HG03521 (cell line): ENCODE data around the gene ABCC1.

Source experiments
- ATAC-seq: cut with Tn5 transposase; IDR thresholded peaks from one replicate; pipeline ENCODE4 v1.9.1; 2021; ENCODE audit warnings: mild to moderate bottlenecking, moderate library complexity; ENCODE audit not compliant: unreplicated experiment

The ABCC1 gene

DNA sequence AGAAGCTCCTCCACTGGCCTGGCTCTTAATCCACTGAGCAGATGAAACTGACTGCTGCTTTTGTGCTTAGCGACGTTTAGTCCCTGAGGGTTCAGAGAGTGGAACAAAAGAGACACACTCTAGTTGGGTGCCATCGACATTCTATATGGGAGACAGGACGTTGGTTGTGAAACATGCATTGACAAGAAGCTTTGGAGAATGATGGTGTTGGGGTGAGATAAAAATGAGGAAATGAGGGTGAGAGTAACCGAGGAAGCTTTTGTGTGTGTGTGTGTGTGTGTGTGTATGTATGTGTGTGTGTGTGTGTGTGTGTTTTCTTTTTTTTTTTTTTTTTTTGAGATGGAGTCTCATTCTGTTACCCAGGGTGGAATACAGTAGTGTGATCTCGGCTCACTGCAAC, 89.5 kb downstream of the ABCC1 start:
- no peak for ATAC-seq

GRCh38 chr16:16041196-16041892, 91.9 kb downstream of the ABCC1 start:
- ATAC-seq: no peak

GRCh38 chr16:16042076-16042475, 92.7 kb downstream of the ABCC1 start:
- ATAC-seq: no peak

DNA sequence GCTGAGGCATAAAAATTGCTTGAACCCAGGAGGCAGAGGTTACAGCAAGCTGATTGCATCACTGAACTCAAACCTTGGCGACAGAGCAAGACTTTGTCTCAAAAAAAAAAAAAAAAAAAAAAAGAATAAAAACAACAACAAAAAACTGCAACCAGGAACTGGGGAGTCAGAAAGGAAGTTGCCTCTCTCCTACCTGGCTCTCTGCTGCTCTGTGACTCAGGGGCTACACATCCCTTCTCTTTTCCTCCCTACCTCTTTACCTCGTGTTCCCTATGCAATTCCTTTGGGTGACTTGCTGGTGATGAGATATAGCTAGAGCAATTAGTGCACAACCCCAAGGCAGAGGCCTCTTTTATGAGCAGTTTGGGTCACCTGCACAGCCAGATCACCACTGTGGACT, 95.9 kb downstream of the ABCC1 start:
- no peak for ATAC-seq

GRCh38 chr16:16045879-16046278, 96.5 kb downstream of the ABCC1 start:
- no peak for ATAC-seq

DNA sequence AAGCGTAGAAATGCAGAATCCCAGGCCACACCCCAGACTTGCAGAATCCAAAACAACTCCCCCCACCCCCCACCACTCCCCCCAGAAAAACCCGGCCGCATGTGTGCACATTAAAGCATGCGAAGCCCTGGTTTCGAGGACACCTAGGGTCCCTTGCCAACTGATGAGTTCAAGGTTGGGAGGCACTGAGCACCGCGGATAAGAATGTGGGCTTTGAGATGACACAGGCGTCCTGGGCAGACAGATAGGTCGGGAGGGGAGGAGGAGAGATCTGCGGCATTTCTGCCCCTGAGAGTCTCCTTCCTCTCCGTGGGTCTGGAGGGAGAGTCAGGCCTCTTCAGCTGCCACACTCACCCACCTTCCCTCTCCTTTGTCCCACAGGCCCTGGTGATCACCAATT, 98.3 kb downstream of the ABCC1 start:
- ATAC-seq: no peak

DNA sequence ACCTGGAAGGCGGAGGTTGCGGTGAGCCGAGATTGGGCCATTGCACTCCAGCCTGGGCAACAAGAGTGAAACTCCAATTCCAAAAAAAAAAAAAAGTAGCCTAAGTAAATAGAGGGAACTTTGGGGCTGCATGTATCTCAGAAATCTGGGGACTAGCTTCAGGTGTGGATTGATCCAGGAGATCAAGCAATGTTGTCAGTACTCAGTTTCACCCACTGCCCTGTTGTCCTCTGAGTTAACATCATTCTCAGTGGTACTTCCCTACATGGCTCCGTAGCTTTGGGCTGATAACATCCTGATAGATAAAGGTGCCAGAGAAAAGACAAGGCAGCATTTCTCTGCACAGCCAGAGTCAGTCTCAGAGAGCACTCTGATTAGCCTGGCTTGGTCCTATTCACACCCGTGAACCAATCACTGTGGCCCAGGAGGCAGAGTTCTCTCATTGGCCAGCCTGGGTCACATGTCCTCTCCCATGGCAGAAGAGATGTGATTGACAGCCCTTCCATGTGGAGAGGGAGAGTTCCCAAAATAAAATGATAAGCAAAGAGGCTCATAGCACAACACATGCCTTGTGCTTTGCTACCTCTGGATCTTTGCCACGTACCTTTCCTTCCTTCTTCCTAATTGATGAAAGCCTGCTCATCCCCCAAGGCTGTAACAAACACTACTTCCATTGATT, 99.6 kb downstream of the ABCC1 start:
- no peak for ATAC-seq

GRCh38 chr16:16050106-16050505, 100.7 kb downstream of the ABCC1 start:
- ATAC-seq: no peak

GRCh38 chr16:16051132-16051531, 101.7 kb downstream of the ABCC1 start:
- no peak for ATAC-seq

DNA sequence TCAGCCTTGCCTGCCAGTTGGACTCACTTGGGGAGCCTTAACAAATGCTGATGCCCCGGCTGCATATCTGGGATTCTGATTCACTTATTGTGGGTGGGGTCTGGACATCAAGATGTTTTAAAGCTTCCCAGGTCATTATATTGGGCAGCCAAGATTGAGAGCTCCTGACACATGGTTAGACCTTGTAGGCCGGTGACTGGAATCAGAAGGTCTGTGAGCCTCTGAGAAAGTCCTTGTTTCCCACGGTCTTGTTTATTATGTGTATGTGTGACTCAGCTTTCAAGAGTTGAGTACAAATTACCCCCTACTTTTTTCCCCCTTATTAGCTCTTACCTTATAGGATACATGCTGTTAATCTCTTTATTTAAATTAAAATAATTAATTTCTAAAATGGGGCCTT, 103.5 kb downstream of the ABCC1 start:
- no peak for ATAC-seq

GRCh38 chr16:16057102-16057501, 107.7 kb downstream of the ABCC1 start:
- ATAC-seq: no peak

DNA sequence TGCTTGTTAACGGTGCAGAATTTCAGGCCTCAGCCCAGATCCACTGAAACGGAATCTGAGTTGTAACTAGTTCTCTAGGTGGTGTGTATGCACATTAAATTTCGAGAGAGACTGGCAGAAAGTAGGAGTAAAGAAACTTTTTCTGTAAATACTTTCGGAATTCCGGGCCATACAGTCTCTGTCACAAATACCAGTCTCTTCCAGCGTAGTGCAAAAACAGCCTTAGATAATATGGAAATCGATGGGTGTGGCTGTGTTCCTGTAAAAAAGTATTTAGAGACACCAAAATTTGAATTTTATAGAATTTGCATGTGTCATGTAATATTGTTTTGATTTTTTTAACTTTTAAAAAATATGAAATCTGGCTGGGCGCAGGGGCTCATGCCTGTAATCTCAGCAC, 109.7 kb downstream of the ABCC1 start:
- no peak for ATAC-seq

- no peak for ATAC-seq
Observed at GRCh38 chr16:16059895-16060590, 110.6 kb downstream of the ABCC1 start.

DNA sequence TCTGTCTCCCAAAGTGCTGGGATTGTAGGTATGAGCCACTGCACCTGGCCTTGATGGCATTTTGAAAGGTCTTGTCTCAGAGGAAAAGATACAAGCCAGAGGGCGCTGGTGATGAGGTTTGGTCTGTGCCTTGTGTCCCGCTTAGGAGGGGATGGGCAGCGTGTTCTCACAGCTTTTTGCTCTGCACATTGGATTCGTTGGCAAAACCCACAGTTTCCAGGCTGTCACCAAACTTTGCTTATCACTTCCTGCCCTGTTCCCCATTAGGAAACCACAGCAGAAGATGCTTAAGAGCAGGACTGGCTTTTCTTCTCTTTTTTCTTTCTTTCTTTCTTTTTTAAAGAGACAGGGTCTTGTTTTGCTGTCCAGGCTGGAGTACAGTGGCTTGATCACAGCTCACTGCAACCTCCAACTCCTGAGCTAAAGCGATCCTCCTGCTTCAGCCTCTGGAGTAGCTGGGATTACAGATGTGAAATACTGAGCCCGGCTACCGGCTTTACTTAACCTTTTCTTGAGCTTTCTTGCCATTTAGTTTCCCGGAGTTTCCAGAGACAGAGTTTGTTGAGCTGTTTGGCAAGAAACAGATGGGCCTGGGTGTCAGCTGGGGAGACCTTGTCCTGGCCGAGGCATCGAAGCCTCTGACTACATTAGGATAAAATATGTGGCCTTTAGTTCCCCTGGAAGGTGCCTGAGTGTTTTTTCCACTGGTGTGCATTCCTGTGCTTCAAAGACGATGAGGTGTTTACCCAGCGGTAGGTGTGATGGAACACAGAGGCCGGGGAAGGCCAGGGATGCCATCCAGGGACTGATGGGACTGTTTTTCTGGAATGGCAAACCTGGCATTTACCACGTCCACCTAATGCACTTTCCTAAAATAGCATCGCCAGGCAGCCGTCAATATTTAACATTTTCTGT, 112.9 kb downstream of the ABCC1 start:
- no peak for ATAC-seq

GRCh38 chr16:16063683-16064082, 114.3 kb downstream of the ABCC1 start:
- ATAC-seq: no peak

GRCh38 chr16:16064874-16065384, 115.5 kb downstream of the ABCC1 start:
- ATAC-seq: no peak

- ATAC-seq: no peak
Observed at GRCh38 chr16:16067127-16067526, 117.7 kb downstream of the ABCC1 start.

- ATAC-seq: no peak
Observed at GRCh38 chr16:16071631-16072244, 122.3 kb downstream of the ABCC1 start.

DNA sequence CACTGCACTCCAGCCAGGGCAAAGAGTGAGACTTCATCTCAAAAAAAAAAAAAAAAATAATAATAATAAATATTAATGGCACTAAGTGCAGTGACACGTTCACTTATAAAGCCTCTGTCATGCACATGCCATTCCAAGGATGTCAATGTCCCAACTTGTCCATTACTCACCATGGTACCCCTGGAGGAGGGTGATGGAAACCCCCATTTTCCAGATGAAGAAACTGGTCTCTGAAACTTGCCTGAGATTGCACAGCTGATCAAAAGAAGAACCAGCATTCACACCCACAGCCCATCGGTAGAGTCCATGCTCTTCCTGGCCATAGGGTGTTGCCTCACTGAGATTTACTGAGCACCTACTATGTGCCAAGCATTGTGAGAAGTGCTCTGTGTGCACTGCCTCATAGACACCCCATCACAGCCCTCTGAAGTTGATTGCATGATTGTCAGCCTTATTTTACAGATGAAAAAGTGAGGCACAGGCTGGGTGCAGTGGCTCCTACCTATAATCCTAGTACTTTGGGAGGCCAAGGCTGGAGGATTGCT, 123.7 kb downstream of the ABCC1 start:
- ATAC-seq: no peak
